ENCODE data around the gene GOPC. TPM values are rescaled to one million over a fixed set of nuclear protein-coding genes. Genes with fewer than 3 reads are reported as not detected.

Gene GOPC
- total RNA-seq, 1 donor from 2014 or later = 49.0 TPM

DNA sequence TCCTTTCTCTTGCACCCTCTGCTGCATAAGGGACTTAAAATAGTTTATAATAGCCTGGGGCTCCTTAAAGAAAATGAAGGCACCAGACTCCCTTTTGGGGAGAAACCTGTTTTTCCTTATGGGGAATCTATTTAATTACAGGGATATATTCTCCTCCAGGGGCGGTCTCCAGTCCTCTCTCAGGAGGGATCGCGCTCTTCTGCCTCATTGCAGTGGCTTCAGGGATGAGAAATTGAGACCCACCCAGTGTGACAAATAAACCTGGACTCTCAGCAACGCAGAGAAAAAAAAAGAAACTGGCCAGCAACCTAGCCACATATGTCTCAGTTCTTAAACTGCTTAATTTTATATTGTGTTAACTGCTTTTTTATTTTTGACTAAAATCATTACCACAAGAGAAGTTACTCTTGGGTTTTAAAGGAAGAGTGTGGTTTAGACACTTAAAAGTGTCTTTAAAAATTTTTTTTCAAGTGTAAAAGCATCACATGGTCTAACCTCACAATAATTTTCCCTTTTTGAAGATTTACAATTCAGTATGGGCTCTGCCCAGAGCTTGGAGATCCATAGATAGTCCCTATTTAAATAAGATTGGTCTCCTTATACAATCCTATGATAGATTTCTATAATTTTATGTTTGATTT lies 11.7 kb upstream of the GOPC start:
- TF ChIP-seq, protein P1, sequence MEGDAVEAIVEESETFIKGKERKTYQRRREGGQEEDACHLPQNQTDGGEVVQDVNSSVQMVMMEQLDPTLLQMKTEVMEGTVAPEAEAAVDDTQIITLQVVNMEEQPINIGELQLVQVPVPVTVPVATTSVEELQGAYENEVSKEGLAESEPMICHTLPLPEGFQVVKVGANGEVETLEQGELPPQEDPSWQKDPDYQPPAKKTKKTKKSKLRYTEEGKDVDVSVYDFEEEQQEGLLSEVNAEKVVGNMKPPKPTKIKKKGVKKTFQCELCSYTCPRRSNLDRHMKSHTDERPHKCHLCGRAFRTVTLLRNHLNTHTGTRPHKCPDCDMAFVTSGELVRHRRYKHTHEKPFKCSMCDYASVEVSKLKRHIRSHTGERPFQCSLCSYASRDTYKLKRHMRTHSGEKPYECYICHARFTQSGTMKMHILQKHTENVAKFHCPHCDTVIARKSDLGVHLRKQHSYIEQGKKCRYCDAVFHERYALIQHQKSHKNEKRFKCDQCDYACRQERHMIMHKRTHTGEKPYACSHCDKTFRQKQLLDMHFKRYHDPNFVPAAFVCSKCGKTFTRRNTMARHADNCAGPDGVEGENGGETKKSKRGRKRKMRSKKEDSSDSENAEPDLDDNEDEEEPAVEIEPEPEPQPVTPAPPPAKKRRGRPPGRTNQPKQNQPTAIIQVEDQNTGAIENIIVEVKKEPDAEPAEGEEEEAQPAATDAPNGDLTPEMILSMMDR (IDR thresholded peaks at IDR 0.05; ENCODE audit: insufficient read depth, low read length, severe bottlenecking) = no peak
- no peak overlapping the region for H3K4me3 ChIP-seq (ENCODE audit: low read depth, low read length)
- FAIRE-seq (no peak), DNase-seq (ENCODE audit: low read depth) (no peak)
- H3K27me3 ChIP-seq (ENCODE audit: control insufficient read depth, insufficient read depth, low read length) = no peaks in the 10 kb centered on the region
- H3K36me3 ChIP-seq (ENCODE audit: control insufficient read depth, insufficient read depth, low read length) = no peaks in the 10 kb centered on the region

DNA sequence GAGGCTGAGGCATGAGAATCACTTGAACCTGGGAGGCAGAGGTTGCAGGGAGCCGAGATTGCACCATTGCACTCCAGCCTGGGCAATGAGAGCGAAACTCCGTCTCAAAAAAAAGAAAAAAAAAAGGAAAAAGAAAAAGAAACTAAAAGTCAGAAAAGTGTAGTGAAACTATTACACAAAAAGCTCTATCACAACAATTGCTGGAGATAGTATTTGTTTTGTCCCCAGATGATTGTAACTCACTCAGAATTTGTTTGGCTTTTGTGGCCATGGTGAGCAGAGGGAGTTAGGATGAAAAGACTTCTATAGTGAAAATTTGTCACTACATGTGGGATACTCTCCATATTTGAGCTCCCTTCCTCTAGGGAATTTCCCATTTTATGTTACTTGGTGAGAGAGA lies 5.2 kb upstream of the GOPC start:
- FAIRE-seq (no peak), DNase-seq (ENCODE audit: low read depth) (no peak)
- no peaks in the 10 kb centered on the region for H3K27me3 ChIP-seq (ENCODE audit: control insufficient read depth, insufficient read depth, low read length)
- H3K36me3 ChIP-seq (ENCODE audit: control insufficient read depth, insufficient read depth, low read length) = no peaks in the 10 kb centered on the region
- H3K4me3 ChIP-seq (ENCODE audit: low read depth, low read length) = no peak overlapping the region
- TF ChIP-seq, protein P1 (IDR thresholded peaks at IDR 0.05; ENCODE audit: insufficient read depth, low read length, severe bottlenecking) = no peak

DNA sequence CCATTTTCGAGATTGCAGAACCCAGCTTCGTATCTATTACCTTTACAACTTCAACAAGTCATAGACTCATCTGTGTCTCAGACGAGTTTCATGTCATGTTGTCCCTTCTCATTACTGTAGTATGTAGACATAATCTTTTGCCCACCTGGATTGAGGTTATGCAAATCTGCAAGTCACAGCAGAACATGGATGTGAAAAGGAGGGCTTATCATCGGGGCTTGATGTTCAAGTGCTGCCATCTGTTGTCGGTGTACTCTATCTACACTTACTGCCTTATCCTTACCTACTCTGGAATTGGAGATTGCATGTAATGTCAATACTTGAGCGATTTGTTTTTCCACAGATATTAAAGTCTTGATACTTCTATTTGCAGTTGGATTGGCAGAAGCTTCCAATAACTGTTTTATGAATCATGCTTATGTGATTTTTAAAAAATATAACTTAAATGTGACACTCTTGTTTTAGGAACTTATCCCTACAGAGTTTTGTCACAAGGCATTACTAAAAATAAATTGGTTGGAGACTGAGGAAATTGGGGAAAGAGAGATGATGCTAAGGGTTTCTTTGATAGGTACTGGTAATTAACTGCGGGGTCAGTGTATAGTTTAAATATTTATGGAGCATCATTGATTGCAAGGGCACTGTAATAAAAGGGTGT lies 3.0 kb upstream of the GOPC start:
- Histone ChIP-seq H3K36me3 (ENCODE audit: control insufficient read depth, insufficient read depth, low read length) (no peaks in the 10 kb centered on the region), H3K4me3 (ENCODE audit: low read depth, low read length) (no peak overlapping the region), H3K27me3 (ENCODE audit: control insufficient read depth, insufficient read depth, low read length) (no peaks in the 10 kb centered on the region)
- TF ChIP-seq, protein P1 (IDR thresholded peaks at IDR 0.05; ENCODE audit: insufficient read depth, low read length, severe bottlenecking) = peak; percentile 74
- DNase-seq (ENCODE audit: low read depth) = peak; percentile 75
- FAIRE-seq = no peak

DNA sequence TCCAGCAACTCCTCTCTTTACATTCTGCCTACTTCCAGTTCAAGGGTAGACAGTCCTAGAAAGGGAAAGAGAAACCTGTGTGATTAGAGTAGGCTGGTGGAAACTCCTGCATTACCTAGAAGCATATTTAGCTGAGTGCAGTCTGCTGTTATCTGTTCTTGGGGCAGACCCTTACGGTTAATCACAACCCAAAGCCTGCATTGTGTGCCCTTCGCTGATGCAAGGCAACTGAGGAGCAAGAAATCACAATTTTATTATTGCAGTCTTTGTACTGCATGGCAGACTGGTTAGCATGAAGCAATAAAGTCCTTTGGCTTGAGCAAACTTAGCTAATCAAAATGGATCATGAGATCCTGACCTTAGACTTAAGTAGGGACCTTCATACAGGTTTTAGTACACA lies 1.5 kb upstream of the GOPC start:
- no peaks in the 10 kb centered on the region for H3K36me3 ChIP-seq (ENCODE audit: control insufficient read depth, insufficient read depth, low read length)
- H3K27me3 ChIP-seq (ENCODE audit: control insufficient read depth, insufficient read depth, low read length) = no peaks in the 10 kb centered on the region
- H3K4me3 ChIP-seq (ENCODE audit: low read depth, low read length) = no peak overlapping the region
- TF ChIP-seq, protein P1 (IDR thresholded peaks at IDR 0.05; ENCODE audit: insufficient read depth, low read length, severe bottlenecking) = no peak
- no peak for DNase-seq (ENCODE audit: low read depth)
- FAIRE-seq = no peak

DNA sequence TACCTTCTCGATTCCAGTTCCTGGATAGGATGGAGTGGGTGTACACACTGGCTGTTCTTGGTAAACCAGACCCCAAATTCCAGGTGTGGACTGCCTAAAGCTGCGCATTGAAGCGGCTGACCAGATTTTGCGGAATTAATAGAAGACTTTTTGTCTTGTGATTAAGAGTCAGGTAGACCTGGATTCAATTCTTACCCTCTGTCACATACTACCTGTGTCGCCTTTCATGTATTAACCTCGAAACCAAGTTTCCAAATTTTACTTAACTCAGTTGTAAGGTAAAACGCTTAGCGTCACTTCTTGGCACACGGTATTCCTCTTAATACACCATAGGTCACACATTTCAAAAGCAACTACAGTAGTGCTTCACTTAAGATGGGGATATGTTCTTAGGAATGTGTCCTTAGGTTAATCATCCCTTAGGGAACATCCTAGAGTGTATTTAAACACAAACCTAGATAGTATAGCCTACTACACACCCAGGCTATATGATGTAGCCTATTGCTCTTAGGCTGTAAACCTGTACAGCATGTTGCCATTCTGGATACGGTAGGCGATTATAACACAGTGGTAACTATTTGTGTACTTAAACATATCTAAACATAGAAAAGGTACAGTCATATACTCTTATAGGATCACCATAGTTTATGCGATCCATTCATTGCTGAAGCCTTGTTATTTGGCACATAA lies 733 bp upstream of the GOPC start:
- DNase-seq (ENCODE audit: low read depth) (no peak), FAIRE-seq (no peak)
- TF ChIP-seq, protein P1 (IDR thresholded peaks at IDR 0.05; ENCODE audit: insufficient read depth, low read length, severe bottlenecking) = no peak
- no peaks in the 10 kb centered on the region for H3K36me3 ChIP-seq (ENCODE audit: control insufficient read depth, insufficient read depth, low read length)
- no peaks in the 10 kb centered on the region for H3K27me3 ChIP-seq (ENCODE audit: control insufficient read depth, insufficient read depth, low read length)
- H3K4me3 ChIP-seq (ENCODE audit: low read depth, low read length) = peak overlapping the region; percentile 63
